B cell (primary cell): Measurements from ENCODE around the gene PRPF38A.

Experiments
- EZH2 ChIP-seq: IDR thresholded peaks from 2 replicates; pipeline ENCODE4 v1.6.1; 2012; ENCODE audit warnings: borderline replicate concordance, low read depth, mild to moderate bottlenecking, moderate library complexity, low read length; ENCODE audit not compliant: insufficient read depth, poor library complexity, severe bottlenecking
- TF ChIP-seq, protein P1 (sequence below): fragments of 200-600 bp; IDR thresholded peaks from one replicate; pipeline ENCODE4 v1.8.0; 2022; ENCODE audit warnings: antibody characterized with exemption, mild to moderate bottlenecking

DNA sequence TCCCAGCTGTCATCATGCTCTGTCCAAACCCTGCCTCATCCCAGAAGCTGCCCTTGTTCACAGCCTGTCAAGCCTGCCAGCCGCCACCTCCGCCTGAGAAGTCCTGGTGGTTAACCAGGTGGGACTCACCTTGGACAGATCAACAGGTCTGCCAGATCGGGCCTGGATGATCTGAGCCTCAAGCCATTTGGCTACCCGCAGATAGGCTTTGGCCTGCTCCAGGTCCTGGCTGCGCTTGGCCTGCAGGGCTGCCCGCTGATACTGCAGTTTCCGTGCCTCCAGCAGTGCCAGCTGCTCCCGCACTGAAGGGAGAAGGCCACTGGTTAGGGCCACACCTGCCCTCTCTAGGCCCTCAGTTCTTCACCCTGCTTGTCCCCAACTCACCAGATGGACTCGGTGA lies 47.0 kb upstream of the PRPF38A start:
- TF ChIP-seq, protein P1, sequence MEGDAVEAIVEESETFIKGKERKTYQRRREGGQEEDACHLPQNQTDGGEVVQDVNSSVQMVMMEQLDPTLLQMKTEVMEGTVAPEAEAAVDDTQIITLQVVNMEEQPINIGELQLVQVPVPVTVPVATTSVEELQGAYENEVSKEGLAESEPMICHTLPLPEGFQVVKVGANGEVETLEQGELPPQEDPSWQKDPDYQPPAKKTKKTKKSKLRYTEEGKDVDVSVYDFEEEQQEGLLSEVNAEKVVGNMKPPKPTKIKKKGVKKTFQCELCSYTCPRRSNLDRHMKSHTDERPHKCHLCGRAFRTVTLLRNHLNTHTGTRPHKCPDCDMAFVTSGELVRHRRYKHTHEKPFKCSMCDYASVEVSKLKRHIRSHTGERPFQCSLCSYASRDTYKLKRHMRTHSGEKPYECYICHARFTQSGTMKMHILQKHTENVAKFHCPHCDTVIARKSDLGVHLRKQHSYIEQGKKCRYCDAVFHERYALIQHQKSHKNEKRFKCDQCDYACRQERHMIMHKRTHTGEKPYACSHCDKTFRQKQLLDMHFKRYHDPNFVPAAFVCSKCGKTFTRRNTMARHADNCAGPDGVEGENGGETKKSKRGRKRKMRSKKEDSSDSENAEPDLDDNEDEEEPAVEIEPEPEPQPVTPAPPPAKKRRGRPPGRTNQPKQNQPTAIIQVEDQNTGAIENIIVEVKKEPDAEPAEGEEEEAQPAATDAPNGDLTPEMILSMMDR = no peak
- TF ChIP-seq EZH2 = no peak
